Skeletal muscle tissue (tissue), 4 donors: ENCODE measurements around the gene VAV1. TPM values are rescaled to one million over a fixed set of nuclear protein-coding genes. Genes with fewer than 3 reads are reported as not detected.

ENCODE experiments used
- H3K27ac ChIP-seq: one replicate; pipeline ENCODE4 v1.7.0; 2013; ENCODE audit warnings: mild to moderate bottlenecking, low read depth, low read length, inconsistent platforms
- H3K27me3 ChIP-seq, 3 donors: one replicate each; pipeline ENCODE4 v1.7.0; 2013; ENCODE audit warnings: low read length in 3 of 3; ENCODE audit not compliant: control insufficient read depth in 3 of 3, insufficient read depth in 3 of 3
- H3K36me3 ChIP-seq, 3 donors: one replicate each; pipeline ENCODE4 v1.7.0; 2013; ENCODE audit warnings: low read length in 3 of 3; ENCODE audit not compliant: control insufficient read depth in 3 of 3, insufficient read depth in 3 of 3
- H3K4me1 ChIP-seq, 3 donors: one replicate each; pipeline ENCODE4 v1.7.0; 2013; ENCODE audit warnings: low read length in 3 of 3, mild to moderate bottlenecking in 3 of 3; ENCODE audit not compliant: control insufficient read depth in 3 of 3, insufficient read depth in 3 of 3
- H3K4me3 ChIP-seq, 3 donors: one replicate each; pipeline ENCODE4 v1.7.0; 2013; ENCODE audit warnings: low read length in 3 of 3
- H3K9ac ChIP-seq, 3 donors: one replicate each; pipeline ENCODE4 v1.7.0; 2013; ENCODE audit warnings: low read length in 3 of 3, mild to moderate bottlenecking in 3 of 3, moderate library complexity in 2 of 3, low read depth in 1 of 3
- H3K9me3 ChIP-seq, 3 donors: one replicate each; pipeline ENCODE4 v1.7.0; 2013; ENCODE audit warnings: low read length in 3 of 3; ENCODE audit not compliant: control insufficient read depth in 3 of 3
- total RNA-seq: library from RNA; depleted of rRNA; stranded (reverse); fragments of >200 nt; gene quantifications from one replicate; pipeline ENCODE4 v1.2.3, GENCODE V29; 2014
- donor health status: Osteomylitis.

VAV1 gene
- total RNA-seq, 1 donor from 2014 or later = 4.7 TPM

DNA sequence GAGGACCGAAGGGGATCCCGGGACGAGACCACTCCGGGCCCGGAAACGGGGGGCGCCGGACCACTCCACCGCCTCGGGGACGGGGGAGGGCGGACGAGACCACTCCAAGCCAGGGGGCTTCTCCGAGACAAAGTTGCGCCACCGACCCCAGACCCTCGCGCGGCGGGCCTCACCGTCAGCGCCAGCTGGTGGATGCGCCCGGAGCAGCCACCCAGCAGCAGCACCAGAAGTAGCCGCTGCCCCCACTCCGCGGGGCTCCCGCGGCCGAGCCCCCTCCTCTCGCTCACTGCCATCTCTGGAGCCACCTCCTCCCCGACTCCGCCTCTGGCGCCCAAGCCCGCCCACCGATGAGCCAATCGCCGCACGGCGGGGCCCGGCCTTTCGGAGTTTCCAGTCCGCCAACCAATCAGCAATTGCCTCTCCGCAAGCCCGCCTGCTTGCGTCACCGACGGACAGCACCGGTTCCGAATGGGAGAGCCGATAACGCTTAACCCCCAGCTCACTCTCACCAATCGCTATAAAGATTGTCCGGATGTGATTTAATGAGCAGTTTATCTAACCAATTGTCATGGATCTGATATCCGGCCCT lies 35.1 kb upstream of the VAV1 start, which contains the start of gene GPR108:
TSS of gene GPR108 (minus strand) at position 297 of the 589 bp plus-strand sequence. CDS start at position 293, 4 bp downstream.
- Histone ChIP-seq H3K27ac (peak within 1 kb of the TSS; percentile 99), H3K9ac (peak within 1 kb of the TSS; percentile 84 to 91 (median 89)), H3K36me3 (peaks cover 10 to 13% (median 12%) of the 10 kb centered on the region in 3 donors), H3K9me3 (no peaks in the 10 kb centered on the region), H3K4me3 (peak within 1 kb of the TSS; percentile 82 to 86 (median 83)), H3K4me1 (peaks cover 37 to 43% (median 38%) of the 10 kb centered on the region in 3 donors), H3K27me3 (no peaks in the 10 kb centered on the region)

DNA sequence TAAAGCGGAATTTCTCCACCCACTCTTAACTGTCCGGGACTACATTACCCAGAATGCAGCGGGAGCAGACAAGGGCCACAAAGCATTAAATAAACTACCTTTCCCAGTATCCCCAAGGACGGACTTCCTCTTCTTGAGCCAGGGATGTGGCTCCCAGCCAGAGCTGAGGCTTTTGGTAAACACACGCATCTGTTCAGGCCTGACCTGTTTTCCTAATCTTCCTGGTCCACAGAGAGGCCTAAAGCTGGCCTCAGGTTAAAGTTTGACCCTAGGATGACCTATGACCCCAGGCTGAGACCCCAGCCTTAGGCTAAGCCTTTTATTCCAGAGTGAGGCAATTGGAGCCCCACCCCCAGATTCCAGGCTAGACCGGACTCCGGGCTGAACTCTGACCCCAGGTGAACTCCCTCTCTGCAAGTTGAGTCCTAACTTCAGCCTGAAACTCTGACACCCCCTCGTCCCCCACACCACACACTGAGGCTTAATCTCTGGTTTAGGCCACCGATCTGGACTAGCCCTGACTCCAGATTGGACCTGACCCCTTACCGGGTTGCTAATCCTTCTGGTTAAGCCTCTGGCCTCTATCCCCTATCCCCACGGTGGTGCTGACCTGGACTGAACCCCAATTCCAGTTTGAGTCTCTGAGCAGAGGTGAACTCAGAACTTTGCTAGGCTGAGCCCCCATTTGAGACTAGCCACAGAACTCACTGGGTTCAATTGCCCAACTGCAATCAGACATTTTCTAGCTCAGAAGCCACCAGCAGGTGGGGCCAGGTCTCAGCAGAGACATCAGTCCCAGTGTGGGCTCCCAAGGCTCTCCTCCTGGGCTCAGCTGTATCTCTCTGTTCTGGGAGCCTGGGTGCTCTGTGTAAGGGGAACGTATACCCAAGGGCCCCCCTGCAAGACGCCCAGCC lies 34.4 kb upstream of the VAV1 start:
- peak overlapping the region; percentile 99 for H3K27ac ChIP-seq
- H3K9ac ChIP-seq = peak overlapping the region; percentile 73 to 85 (median 83)
- H3K4me1 ChIP-seq = peaks cover 43 to 51% (median 44%) of the 10 kb centered on the region in 3 donors
- H3K27me3 ChIP-seq = no peaks in the 10 kb centered on the region
- peak overlapping the region; percentile 59 to 76 (median 66) for H3K4me3 ChIP-seq
- H3K36me3 ChIP-seq = peaks cover 11 to 15% (median 13%) of the 10 kb centered on the region in 3 donors
- no peaks in the 10 kb centered on the region for H3K9me3 ChIP-seq

DNA sequence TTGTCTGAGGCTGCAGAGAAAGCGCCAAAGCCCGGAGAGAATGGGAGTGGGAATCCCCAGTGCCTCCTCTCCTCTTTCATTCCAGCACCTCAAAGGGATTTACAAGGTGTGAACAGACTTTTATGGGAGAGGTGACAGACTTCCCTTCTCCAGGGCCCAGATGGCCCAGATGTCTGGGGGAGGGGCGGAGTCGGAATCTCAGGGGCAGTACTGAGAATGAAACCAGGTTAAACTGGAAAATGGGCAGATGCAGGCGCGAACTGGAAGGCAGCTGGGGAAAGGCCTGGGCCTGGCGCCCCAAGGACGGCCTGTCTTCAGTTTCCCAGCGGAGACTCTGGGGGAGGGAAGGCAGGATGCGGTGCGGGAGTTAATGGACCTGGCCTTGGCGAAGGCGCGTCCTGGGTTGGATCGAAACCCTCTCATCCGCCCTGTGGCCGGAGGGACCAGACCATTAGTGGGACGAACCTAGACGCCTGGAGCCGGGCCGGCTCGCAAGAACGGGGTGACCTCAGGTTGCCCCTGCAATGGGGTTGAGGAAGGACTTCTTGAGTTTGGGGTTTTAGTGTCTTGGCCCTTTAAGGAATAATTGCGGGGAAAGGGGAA lies 33.6 kb upstream of the VAV1 start:
- H3K9me3 ChIP-seq = no peaks in the 10 kb centered on the region
- peaks cover 16 to 18% (median 17%) of the 10 kb centered on the region in 3 donors for H3K36me3 ChIP-seq
- peak overlapping the region; percentile 99 for H3K27ac ChIP-seq
- peak overlapping the region; percentile 73 to 85 (median 83) for H3K9ac ChIP-seq
- no peaks in the 10 kb centered on the region for H3K27me3 ChIP-seq
- peak overlapping the region; percentile 59 to 76 (median 66) for H3K4me3 ChIP-seq
- H3K4me1 ChIP-seq = peaks cover 49 to 57% (median 49%) of the 10 kb centered on the region in 3 donors

- peak within 1 kb of the TSS; percentile 86 to 90 (median 89) for H3K4me3 ChIP-seq
- H3K36me3 ChIP-seq = peaks cover 21 to 23% (median 22%) of the 10 kb centered on the region in 3 donors
- no peaks in the 10 kb centered on the region for H3K27me3 ChIP-seq
- no peaks in the 10 kb centered on the region for H3K9me3 ChIP-seq
- H3K27ac ChIP-seq = peak within 1 kb of the TSS; percentile 99
- peak within 1 kb of the TSS; percentile 94 to 99 (median 98) for H3K9ac ChIP-seq
- H3K4me1 ChIP-seq = peaks cover 54 to 63% (median 55%) of the 10 kb centered on the region in 3 donors
Measured at GRCh38 chr19:6739390-6739882, 33.1 kb upstream of the VAV1 start, which contains the start of gene TRIP10. TRIP10 (plus strand) TSS chr19:6739680; CDS start chr19:6739762, 82 bp downstream.

GRCh38 chr19:6739883-6740588 lies 32.5 kb upstream of the VAV1 start:
- Histone ChIP-seq H3K9ac (peak overlapping the region; percentile 94 to 99 (median 98)), H3K27me3 (no peaks in the 10 kb centered on the region), H3K36me3 (peaks cover 24 to 25% (median 24%) of the 10 kb centered on the region in 3 donors), H3K9me3 (no peaks in the 10 kb centered on the region), H3K4me1 (peaks cover 58 to 69% (median 60%) of the 10 kb centered on the region in 3 donors), H3K4me3 (peak overlapping the region; percentile 86 to 90 (median 89)), H3K27ac (peak overlapping the region; percentile 99)

DNA sequence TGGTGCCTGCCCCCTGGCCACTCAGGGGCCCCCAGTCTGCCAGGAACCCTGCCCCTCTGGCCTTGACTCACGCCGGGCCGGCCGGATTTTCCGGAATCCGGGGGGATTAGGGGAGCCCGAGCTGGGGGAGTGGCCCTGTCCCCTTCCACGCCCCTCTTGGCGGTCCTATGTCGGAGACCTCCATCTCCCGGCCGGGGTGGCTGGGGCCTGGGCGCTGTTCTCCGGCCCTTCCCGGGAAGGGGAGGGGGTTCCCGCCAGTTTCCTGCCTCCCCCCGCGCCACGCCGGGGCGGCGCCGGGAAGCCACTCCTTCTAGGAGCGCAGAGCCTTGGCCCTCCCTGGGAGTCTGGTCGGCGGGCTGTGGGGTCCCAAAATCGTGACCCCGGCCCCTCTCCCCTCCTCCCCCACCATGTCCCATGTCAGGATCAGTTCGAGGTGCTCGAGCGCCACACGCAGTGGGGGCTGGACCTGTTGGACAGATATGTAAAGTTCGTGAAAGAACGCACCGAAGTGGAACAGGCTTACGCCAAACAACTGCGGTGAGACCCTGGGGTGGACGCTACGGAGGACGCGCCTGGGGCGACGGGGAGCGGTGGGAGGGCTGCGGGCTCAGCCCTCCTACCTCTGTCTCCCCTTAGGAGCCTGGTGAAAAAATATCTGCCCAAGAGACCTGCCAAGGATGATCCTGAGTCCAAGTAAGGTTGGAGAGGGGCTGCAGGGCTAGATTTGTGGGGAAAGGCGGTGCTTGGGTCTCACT lies 31.7 kb upstream of the VAV1 start:
- Histone ChIP-seq H3K27ac (peak overlapping the region; percentile 99), H3K4me1 (peaks cover 64 to 74% (median 67%) of the 10 kb centered on the region in 3 donors), H3K4me3 (peak overlapping the region; percentile 86 to 90 (median 89)), H3K9me3 (no peaks in the 10 kb centered on the region), H3K27me3 (no peaks in the 10 kb centered on the region), H3K36me3 (peaks cover 27 to 30% (median 28%) of the 10 kb centered on the region in 3 donors), H3K9ac (peak overlapping the region; percentile 94 to 99 (median 98))

- no peaks in the 10 kb centered on the region for H3K9me3 ChIP-seq
- H3K4me1 ChIP-seq = peaks cover 52 to 65% (median 63%) of the 10 kb centered on the region in 3 donors
- peaks cover 42 to 49% (median 42%) of the 10 kb centered on the region in 3 donors for H3K36me3 ChIP-seq
- H3K4me3 ChIP-seq = no peak overlapping the region
- H3K27ac ChIP-seq = peak overlapping the region; percentile 80
- no peaks in the 10 kb centered on the region for H3K27me3 ChIP-seq
- H3K9ac ChIP-seq = peak overlapping the region in 2 of 3 donors; percentile 40 to 57
Measured at GRCh38 chr19:6743066-6743465, 29.4 kb upstream of the VAV1 start.

GRCh38 chr19:6743714-6744380 lies 28.7 kb upstream of the VAV1 start:
- peaks cover 47 to 64% (median 57%) of the 10 kb centered on the region in 3 donors for H3K4me1 ChIP-seq
- H3K27ac ChIP-seq = peak overlapping the region; percentile 80
- peaks cover 45 to 57% (median 49%) of the 10 kb centered on the region in 3 donors for H3K36me3 ChIP-seq
- H3K4me3 ChIP-seq = peak overlapping the region; percentile 51 to 63 (median 54)
- no peaks in the 10 kb centered on the region for H3K9me3 ChIP-seq
- H3K9ac ChIP-seq = peak overlapping the region; percentile 57 to 78 (median 73)
- H3K27me3 ChIP-seq = no peaks in the 10 kb centered on the region
